ENCODE results near the gene TDRKH. TPM values are rescaled to one million over a fixed set of nuclear protein-coding genes. Genes with fewer than 3 reads are reported as not detected.

Gene TDRKH
- total RNA-seq, 4 donors from 2014 or later = 1.1 to 5.3 (median 2.3) TPM

DNA sequence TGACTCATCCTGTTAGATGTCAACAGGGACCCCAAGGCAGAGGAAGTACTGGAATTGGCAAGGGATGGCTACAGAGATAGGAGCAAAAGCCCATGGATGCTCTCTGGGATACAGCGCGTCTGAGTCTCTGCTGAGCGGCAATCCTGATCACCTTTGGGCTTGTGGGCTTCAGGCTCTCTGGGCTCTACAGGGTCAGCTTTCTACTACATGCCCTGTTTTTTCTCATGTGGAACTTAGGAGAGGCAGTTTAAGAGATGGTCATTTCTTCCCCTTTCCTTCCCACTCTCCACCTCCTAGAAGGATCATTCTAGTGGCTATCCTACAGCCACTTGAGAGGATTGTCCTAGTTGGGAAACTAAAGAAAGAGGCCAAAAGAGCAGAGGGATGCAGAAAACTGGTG, 13.6 kb upstream of the TDRKH start:
- TF ChIP-seq, protein P1, sequence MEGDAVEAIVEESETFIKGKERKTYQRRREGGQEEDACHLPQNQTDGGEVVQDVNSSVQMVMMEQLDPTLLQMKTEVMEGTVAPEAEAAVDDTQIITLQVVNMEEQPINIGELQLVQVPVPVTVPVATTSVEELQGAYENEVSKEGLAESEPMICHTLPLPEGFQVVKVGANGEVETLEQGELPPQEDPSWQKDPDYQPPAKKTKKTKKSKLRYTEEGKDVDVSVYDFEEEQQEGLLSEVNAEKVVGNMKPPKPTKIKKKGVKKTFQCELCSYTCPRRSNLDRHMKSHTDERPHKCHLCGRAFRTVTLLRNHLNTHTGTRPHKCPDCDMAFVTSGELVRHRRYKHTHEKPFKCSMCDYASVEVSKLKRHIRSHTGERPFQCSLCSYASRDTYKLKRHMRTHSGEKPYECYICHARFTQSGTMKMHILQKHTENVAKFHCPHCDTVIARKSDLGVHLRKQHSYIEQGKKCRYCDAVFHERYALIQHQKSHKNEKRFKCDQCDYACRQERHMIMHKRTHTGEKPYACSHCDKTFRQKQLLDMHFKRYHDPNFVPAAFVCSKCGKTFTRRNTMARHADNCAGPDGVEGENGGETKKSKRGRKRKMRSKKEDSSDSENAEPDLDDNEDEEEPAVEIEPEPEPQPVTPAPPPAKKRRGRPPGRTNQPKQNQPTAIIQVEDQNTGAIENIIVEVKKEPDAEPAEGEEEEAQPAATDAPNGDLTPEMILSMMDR (IDR thresholded peaks at IDR 0.05) = no peak
- H3K36me3 ChIP-seq = peaks cover 0 to 5% (median 0%) of the 10 kb centered on the region in 3 donors
- no peaks in the 10 kb centered on the region for H3K4me1 ChIP-seq
- no peak for DNase-seq
- WGBS, 2 donors = 97 to 100% methylated on average over 3 of the region's 3 CpGs
- H3K4me3 ChIP-seq = no peak overlapping the region
- intact Hi-C loops (cut with DNase I) = no loop called here
- H3K9me3 ChIP-seq = no peaks in the 10 kb centered on the region
- H3K27me3 ChIP-seq = peaks cover 0 to 64% (median 0%) of the 10 kb centered on the region in 4 donors
- no peak overlapping the region for H3K27ac ChIP-seq

DNA sequence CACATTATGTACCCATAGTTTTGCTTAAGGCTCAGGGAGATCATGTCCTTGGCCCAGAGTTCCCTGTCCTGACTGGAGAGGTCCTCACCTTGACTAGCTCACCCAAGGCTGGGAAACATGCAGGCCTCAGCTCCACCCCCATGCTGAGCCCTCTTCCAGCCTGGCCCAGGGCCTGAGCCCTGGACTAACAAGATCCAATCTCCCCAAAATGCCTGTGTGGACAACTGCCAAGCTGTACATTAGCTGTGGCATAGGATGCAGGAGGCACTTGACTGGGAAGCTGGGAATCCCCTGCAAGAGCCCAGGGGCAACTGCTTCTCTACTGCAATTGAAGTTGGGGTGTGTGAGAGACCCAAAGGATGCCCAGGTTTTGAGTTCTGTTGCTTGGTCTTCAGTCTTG, 12.9 kb upstream of the TDRKH start:
- no peak for DNase-seq
- H3K9me3 ChIP-seq = no peaks in the 10 kb centered on the region

DNA sequence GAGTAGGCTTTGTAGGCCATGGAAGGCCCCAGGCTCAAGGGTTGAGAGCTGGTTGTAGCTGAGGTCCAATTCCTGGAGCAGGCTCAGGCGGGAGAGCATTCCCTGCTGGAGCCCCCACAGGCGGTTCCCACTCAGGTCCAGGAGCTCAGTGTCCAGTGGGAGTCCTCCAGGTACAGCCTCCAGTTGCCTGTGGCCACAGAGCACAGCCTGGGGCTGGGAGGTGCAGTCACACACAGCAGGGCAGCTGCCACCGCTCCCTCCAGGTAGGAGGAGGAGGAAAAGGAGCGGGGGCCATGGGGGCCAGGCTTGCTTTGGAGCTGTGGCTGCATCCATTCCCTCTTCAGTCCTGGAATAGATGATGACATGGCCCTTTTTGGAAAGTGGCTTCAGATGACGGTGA, 12.1 kb upstream of the TDRKH start:
- no peaks in the 10 kb centered on the region for H3K4me1 ChIP-seq
- 100% methylated on average over 1 of the region's 5 CpGs for WGBS, 2 donors
- no peaks in the 10 kb centered on the region for H3K9me3 ChIP-seq
- H3K4me3 ChIP-seq = no peak overlapping the region
- H3K36me3 ChIP-seq = peaks cover 0 to 4% (median 0%) of the 10 kb centered on the region in 3 donors
- intact Hi-C loops (cut with DNase I) = no loop called here
- no peak for DNase-seq
- H3K27ac ChIP-seq = no peak overlapping the region
- H3K27me3 ChIP-seq = peaks cover 0 to 69% (median 0%) of the 10 kb centered on the region in 4 donors
- TF ChIP-seq, protein P1 (IDR thresholded peaks at IDR 0.05) = no peak
- TF ChIP-seq POLR2A (IDR thresholded peaks at IDR 0.05) = no peak

More for the DNA sequence above, 12.9 kb upstream of the TDRKH start:
- Histone ChIP-seq H3K4me1 (no peaks in the 10 kb centered on the region), H3K27ac (no peak overlapping the region), H3K4me3 (no peak overlapping the region), H3K27me3 (peaks cover 0 to 69% (median 0%) of the 10 kb centered on the region in 4 donors), H3K36me3 (peaks cover 0 to 5% (median 0%) of the 10 kb centered on the region in 3 donors)
- TF ChIP-seq, protein P1 (IDR thresholded peaks at IDR 0.05) = no peak
- no peak for TF ChIP-seq POLR2A (IDR thresholded peaks at IDR 0.05)
- intact Hi-C loops (cut with DNase I) = no loop called here

DNA sequence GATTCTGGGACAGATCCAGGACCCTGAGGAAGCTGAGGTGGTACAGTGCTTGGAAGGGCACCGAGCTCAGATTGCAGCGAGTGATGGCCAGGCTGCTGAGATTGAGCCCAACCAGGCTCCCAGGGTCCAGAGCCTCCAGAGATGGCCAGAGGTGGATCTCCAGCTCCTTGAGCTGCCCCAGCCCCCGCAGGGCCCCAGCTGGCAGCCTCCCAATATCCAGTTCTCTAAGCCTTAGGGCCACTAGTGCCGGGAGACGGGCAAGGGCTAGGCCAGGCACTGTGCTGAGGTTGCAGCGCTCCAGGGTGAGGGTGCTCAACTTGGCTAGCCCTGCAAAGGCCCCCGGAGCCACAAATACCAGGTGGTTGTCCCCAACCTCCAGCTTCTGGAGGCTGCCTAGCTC, 11.5 kb upstream of the TDRKH start:
- intact Hi-C loops (cut with DNase I) = no loop called here
- DNase-seq = no peak
- peaks cover 0 to 69% (median 0%) of the 10 kb centered on the region in 4 donors for H3K27me3 ChIP-seq
- no peak overlapping the region for H3K27ac ChIP-seq
- no peaks in the 10 kb centered on the region for H3K4me1 ChIP-seq
- TF ChIP-seq POLR2A (IDR thresholded peaks at IDR 0.05) = no peak
- TF ChIP-seq, protein P1 (IDR thresholded peaks at IDR 0.05) = no peak
- H3K4me3 ChIP-seq = no peak overlapping the region
- no CpG with 5 or more reads among the region's 7 CpGs for WGBS, 2 donors
- H3K9me3 ChIP-seq = no peaks in the 10 kb centered on the region
- H3K36me3 ChIP-seq = no peaks in the 10 kb centered on the region

DNA sequence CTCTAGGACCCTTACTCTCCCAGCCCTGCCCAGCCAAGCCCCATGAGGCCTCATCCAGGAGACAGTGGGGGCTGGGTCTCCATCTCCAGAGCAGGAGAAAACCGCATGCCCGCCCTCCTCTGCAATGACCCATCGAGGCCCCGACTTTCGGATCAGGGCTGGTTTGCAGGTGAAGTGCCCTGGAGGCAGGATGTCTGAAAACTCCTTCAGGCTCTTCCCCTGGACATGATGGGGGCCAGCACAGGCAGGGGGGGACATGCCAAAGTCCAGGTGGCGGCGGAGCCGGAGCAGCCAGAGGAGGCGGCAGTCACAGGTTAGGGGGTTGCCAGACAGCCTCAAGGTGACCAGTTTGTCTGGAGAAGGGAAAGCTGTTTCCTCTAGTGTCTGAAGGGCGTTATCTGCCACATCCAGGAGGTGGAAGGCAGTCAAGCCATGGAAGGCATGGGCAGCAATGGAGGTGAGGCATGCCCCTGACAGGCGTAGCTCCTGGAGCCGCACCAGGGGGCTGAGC, 11.1 kb upstream of the TDRKH start:
- 100% methylated on average over 1 of the region's 12 CpGs; no CpG with 5 or more reads in 1 of the 2 donors for WGBS, 2 donors
- H3K4me3 ChIP-seq = no peak overlapping the region
- H3K36me3 ChIP-seq = no peaks in the 10 kb centered on the region
- H3K9me3 ChIP-seq = no peaks in the 10 kb centered on the region
- H3K27me3 ChIP-seq = peaks cover 0 to 69% (median 0%) of the 10 kb centered on the region in 4 donors
- DNase-seq = no peak
- intact Hi-C loops (cut with DNase I) = no loop called here
- H3K27ac ChIP-seq = no peak overlapping the region
- TF ChIP-seq, protein P1 (IDR thresholded peaks at IDR 0.05) = no peak
- TF ChIP-seq POLR2A (IDR thresholded peaks at IDR 0.05) = no peak
- H3K4me1 ChIP-seq = no peaks in the 10 kb centered on the region

Measured in esophagus squamous epithelium (tissue), 5 donors.